NCI-H2227 (cell line): ENCODE results near the gene CARD11.

Experiments used
- DNase-seq: peaks from one replicate; lab custom pipeline; 2025; ENCODE audit not compliant: unreplicated experiment; lab: John Stamatoyannopoulos, UW

CARD11 gene

GRCh38 chr7:2945171-2945570 lies 98.5 kb downstream of the CARD11 start:
- no peak for DNase-seq

- no peak for DNase-seq
Observed at GRCh38 chr7:2944739-2945138, 98.9 kb downstream of the CARD11 start.

- no peak for DNase-seq
Observed at GRCh38 chr7:2943851-2944601, 99.6 kb downstream of the CARD11 start.

GRCh38 chr7:2941216-2941859 lies 102.3 kb downstream of the CARD11 start:
- no peak for DNase-seq

- no peak for DNase-seq
Observed at GRCh38 chr7:2940466-2940865, 103.2 kb downstream of the CARD11 start.

- no peak for DNase-seq
Observed at GRCh38 chr7:2939193-2939885, 104.3 kb downstream of the CARD11 start.

- no peak for DNase-seq
Observed at GRCh38 chr7:2938514-2939192, 105.0 kb downstream of the CARD11 start.

- DNase-seq: no peak
Observed at GRCh38 chr7:2937701-2938513, 105.8 kb downstream of the CARD11 start.

- no peak for DNase-seq
Observed at GRCh38 chr7:2936891-2937580, 106.6 kb downstream of the CARD11 start.

- DNase-seq: no peak
Observed at GRCh38 chr7:2936301-2936700, 107.4 kb downstream of the CARD11 start.

- DNase-seq: no peak
Observed at GRCh38 chr7:2934984-2935740, 108.5 kb downstream of the CARD11 start.

- DNase-seq: no peak
Observed at GRCh38 chr7:2934211-2934731, 109.4 kb downstream of the CARD11 start.

- DNase-seq: no peak
Observed at GRCh38 chr7:2932402-2933251, 111.0 kb downstream of the CARD11 start.

- no peak for DNase-seq
Observed at GRCh38 chr7:2931034-2931415, 112.6 kb downstream of the CARD11 start.

- no peak for DNase-seq
Observed at GRCh38 chr7:2930310-2931033, 113.2 kb downstream of the CARD11 start.

GRCh38 chr7:2929321-2930201 lies 114.1 kb downstream of the CARD11 start:
- DNase-seq: no peak
